Activated naive CD4-positive, alpha-beta T cell treated with anti-CD3 and anti-CD28 coated beads, Interleukin-2, amount 50 U/mL, for 24 hours (primary cell): Measurements from ENCODE around the gene NECTIN1.

ENCODE experiments used
- H3K27ac Mint-ChIP-seq: one replicate; pipeline ENCODE4 v1.8.0; 2021; ENCODE audit warnings: mild to moderate bottlenecking, mixed read lengths
- H3K27me3 Mint-ChIP-seq: one replicate; pipeline ENCODE4 v1.8.0; 2021; ENCODE audit warnings: mixed read lengths
- H3K36me3 Mint-ChIP-seq: one replicate; pipeline ENCODE4 v1.8.0; 2021; ENCODE audit warnings: mixed read lengths
- H3K4me1 Mint-ChIP-seq: one replicate; pipeline ENCODE4 v1.8.0; 2021; ENCODE audit warnings: mixed read lengths
- H3K4me3 Mint-ChIP-seq: one replicate; pipeline ENCODE4 v1.8.0; 2021; ENCODE audit warnings: mild to moderate bottlenecking, mixed read lengths
- H3K9me3 Mint-ChIP-seq: one replicate; pipeline ENCODE4 v1.8.0; 2021; ENCODE audit warnings: mixed read lengths

NECTIN1 gene

DNA sequence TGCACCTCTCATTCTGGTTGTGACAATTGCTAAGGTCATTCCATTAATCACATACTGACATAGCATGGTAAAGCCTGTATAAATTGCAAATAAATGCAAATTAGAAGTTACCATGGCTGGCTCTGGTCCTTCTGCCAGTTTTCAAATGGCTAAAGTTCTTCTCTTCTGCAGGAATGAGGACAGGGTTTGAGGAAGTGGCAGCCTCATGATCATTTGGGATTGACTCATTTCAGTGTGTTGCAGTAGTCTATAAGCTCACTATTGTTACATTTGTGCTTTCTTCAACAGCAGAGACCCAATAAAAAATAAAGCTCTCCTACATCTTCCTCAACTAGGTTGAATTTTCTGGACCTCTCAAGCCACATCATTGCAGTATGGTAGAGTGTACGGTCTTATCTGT is 60.3 kb downstream of the NECTIN1 start:
- H3K4me1 Mint-ChIP-seq, result no peaks in the 10 kb centered on the region
- H3K4me3 Mint-ChIP-seq, result no peak overlapping the region
- no peaks in the 10 kb centered on the region for H3K9me3 Mint-ChIP-seq
- no peaks in the 10 kb centered on the region for H3K27me3 Mint-ChIP-seq
- no peaks in the 10 kb centered on the region for H3K36me3 Mint-ChIP-seq
- no peak overlapping the region for H3K27ac Mint-ChIP-seq

DNA sequence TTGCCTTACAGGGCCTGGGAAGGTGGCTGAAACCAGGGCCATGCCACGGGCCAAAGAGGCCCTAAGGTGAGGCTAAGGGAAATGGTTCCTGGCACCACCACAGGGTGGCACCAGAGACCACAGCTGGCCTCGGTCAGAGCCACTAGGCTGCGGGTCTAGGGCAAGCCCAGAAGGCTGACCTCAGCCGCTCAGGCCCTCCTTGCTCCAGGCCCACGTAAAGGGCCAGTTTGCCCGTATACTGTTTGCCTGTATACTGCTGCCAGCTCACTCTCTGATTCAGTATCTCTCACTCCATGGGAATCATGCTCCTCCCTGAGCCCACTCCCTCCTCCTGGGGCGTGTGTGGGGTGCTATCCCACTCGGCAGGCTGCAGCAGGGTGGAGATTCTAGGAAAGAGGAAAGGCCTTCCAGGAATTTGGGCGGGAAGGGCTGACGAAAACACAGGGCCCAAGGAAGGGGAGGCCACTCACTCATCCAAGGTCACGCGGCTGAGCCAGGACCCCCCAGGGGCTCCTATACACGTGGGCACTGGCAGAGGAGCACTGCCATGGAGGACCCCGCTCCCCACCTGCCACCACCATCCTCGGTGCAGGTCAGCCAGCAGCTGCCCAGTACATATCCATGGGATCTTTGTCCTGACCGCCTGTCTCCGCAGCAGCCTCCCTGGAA is 62.4 kb downstream of the NECTIN1 start:
- H3K4me1 Mint-ChIP-seq, result no peaks in the 10 kb centered on the region
- no peak overlapping the region for H3K4me3 Mint-ChIP-seq
- H3K9me3 Mint-ChIP-seq, result no peaks in the 10 kb centered on the region
- no peaks in the 10 kb centered on the region for H3K36me3 Mint-ChIP-seq
- H3K27ac Mint-ChIP-seq, result no peak overlapping the region
- H3K27me3 Mint-ChIP-seq, result no peaks in the 10 kb centered on the region

- H3K27ac Mint-ChIP-seq, result no peak overlapping the region
- H3K4me1 Mint-ChIP-seq, result no peaks in the 10 kb centered on the region
- H3K4me3 Mint-ChIP-seq, result no peak overlapping the region
- H3K9me3 Mint-ChIP-seq, result no peaks in the 10 kb centered on the region
- H3K27me3 Mint-ChIP-seq, result no peaks in the 10 kb centered on the region
- H3K36me3 Mint-ChIP-seq, result no peaks in the 10 kb centered on the region
Measured at GRCh38 chr11:119666061-119666460, 62.9 kb downstream of the NECTIN1 start.

DNA sequence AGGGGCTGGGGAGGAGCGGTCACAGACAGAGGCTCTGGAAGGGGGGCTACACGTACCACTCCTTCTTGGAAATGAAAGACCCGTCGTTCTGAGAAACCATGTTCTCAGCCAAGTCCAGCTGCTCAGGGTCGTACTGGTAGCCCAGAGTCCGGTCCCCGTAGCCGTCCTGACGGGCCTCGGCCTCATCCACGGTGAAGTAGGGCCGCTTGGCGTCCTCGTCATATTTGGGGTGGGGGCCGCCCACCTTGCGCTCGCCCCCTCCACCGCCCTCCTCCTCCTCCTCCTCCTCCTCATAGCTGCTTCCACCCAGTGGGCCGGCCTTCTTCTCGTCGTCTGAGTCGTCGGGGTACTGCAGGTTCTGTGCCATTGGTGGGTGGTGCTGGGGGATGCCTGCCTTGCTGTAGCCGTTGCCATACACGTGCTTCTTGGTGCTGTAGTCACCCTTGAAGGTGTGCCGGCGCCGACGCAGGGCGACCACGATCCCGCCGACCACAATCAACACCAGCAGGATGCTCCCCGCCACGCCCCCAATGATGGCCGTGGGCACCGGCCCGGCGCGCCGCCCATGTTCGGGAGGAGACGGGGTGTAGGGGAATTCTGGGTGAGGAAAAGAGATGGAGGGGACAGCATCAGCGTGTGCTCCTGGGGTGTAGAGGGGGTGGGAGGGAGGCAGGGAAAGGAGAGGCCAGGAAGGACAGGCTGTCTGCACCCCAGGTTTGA is 64.1 kb downstream of the NECTIN1 start:
- H3K4me3 Mint-ChIP-seq, result no peak overlapping the region
- H3K27me3 Mint-ChIP-seq, result no peaks in the 10 kb centered on the region
- no peaks in the 10 kb centered on the region for H3K36me3 Mint-ChIP-seq
- H3K9me3 Mint-ChIP-seq, result no peaks in the 10 kb centered on the region
- no peak overlapping the region for H3K27ac Mint-ChIP-seq
- H3K4me1 Mint-ChIP-seq, result no peaks in the 10 kb centered on the region

DNA sequence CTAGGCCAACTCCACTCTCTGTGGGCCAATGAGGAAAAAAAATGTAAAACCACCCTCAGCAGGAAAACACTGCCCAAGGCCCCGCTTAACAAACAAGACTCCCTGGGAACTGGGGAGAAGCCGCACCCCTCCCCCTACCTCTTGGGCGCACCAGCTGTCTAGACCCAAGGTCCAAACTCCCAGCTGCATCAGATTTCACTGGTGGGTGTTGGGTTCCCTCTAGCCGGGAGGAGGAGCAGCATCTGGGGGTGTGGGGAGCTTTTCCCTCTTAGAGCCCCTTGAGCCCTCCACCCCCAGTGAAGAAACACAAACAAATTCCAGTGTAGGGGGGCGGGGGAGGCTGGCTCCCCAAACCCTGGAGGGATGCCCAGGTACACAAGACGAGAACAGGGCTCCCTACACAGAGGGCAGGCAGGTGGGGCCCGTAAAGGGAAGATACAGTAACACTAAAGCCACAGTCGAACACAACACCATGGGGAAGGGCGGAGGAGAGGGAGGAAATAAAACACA is 64.9 kb downstream of the NECTIN1 start:
- H3K27me3 Mint-ChIP-seq, result no peaks in the 10 kb centered on the region
- no peak overlapping the region for H3K27ac Mint-ChIP-seq
- H3K4me3 Mint-ChIP-seq, result no peak overlapping the region
- no peaks in the 10 kb centered on the region for H3K9me3 Mint-ChIP-seq
- H3K4me1 Mint-ChIP-seq, result no peaks in the 10 kb centered on the region
- H3K36me3 Mint-ChIP-seq, result no peaks in the 10 kb centered on the region

GRCh38 chr11:119663279-119663678 is 65.7 kb downstream of the NECTIN1 start:
- Mint-ChIP-seq H3K4me3 (no peak overlapping the region), H3K27me3 (no peaks in the 10 kb centered on the region), H3K4me1 (no peaks in the 10 kb centered on the region), H3K9me3 (no peaks in the 10 kb centered on the region), H3K36me3 (no peaks in the 10 kb centered on the region), H3K27ac (no peak overlapping the region)

GRCh38 chr11:119661226-119661625 is 67.8 kb downstream of the NECTIN1 start:
- no peaks in the 10 kb centered on the region for H3K36me3 Mint-ChIP-seq
- peaks cover 1% of the 10 kb centered on the region for H3K27me3 Mint-ChIP-seq
- no peaks in the 10 kb centered on the region for H3K9me3 Mint-ChIP-seq
- H3K27ac Mint-ChIP-seq, result no peak overlapping the region
- no peak overlapping the region for H3K4me3 Mint-ChIP-seq
- H3K4me1 Mint-ChIP-seq, result no peaks in the 10 kb centered on the region

GRCh38 chr11:119659971-119660723 is 68.9 kb downstream of the NECTIN1 start:
- Mint-ChIP-seq H3K4me3 (no peak overlapping the region), H3K36me3 (no peaks in the 10 kb centered on the region), H3K9me3 (no peaks in the 10 kb centered on the region), H3K27ac (no peak overlapping the region), H3K27me3 (peaks cover 1% of the 10 kb centered on the region), H3K4me1 (no peaks in the 10 kb centered on the region)

- H3K27me3 Mint-ChIP-seq, result peaks cover 1% of the 10 kb centered on the region
- no peaks in the 10 kb centered on the region for H3K36me3 Mint-ChIP-seq
- H3K27ac Mint-ChIP-seq, result no peak overlapping the region
- no peaks in the 10 kb centered on the region for H3K9me3 Mint-ChIP-seq
- H3K4me1 Mint-ChIP-seq, result no peaks in the 10 kb centered on the region
- H3K4me3 Mint-ChIP-seq, result no peak overlapping the region
Measured at GRCh38 chr11:119652907-119653659, 75.9 kb downstream of the NECTIN1 start.

GRCh38 chr11:119651802-119652584 is 77.0 kb downstream of the NECTIN1 start:
- Mint-ChIP-seq H3K4me3 (no peak overlapping the region), H3K36me3 (no peaks in the 10 kb centered on the region), H3K4me1 (no peaks in the 10 kb centered on the region), H3K27ac (no peak overlapping the region), H3K27me3 (no peaks in the 10 kb centered on the region), H3K9me3 (no peaks in the 10 kb centered on the region)

DNA sequence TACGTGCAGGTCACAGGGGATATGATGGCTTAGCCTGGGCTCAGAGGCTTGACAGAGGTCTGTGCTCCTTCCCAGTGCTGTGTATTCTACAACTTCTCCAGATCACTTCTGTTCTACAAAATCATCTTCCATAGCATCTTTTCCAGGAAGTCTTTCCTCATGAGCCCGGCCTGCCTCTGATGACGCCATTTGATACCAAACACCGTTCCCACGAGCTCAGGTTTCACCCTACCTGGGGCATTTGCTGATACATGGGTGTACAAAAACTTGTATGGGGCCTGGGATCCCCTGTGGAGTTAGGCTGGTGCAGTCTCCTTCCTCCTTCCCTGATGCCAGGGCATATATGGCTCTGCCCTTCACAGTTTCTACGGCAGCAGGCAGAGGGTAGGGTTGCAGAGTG is 78.7 kb downstream of the NECTIN1 start:
- no peak overlapping the region for H3K27ac Mint-ChIP-seq
- no peaks in the 10 kb centered on the region for H3K36me3 Mint-ChIP-seq
- no peak overlapping the region for H3K4me3 Mint-ChIP-seq
- no peaks in the 10 kb centered on the region for H3K27me3 Mint-ChIP-seq
- H3K4me1 Mint-ChIP-seq, result no peaks in the 10 kb centered on the region
- no peaks in the 10 kb centered on the region for H3K9me3 Mint-ChIP-seq

DNA sequence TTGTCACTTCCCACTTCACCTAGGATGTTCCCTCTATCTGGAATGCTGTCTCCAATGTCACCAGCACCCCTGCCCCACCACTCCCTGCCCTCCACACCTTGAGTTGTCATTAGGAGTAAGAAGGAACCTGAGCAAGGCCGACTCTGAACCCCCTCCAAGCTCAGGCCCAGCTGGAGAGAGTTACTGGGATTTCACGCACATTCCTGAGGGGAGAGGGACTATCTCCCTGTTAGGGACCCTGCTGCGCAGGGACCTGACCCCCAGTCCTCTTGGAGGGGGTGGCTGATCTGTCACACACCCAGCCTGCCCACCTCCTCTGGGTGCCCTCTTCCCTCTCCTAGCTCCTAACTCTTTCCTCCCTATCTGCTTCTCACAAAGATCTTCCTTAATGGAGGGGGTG is 81.7 kb downstream of the NECTIN1 start:
- Mint-ChIP-seq H3K27me3 (no peaks in the 10 kb centered on the region), H3K27ac (no peak overlapping the region), H3K36me3 (no peaks in the 10 kb centered on the region), H3K9me3 (no peaks in the 10 kb centered on the region), H3K4me1 (no peaks in the 10 kb centered on the region), H3K4me3 (no peak overlapping the region)

- H3K9me3 Mint-ChIP-seq, result no peaks in the 10 kb centered on the region
- no peak overlapping the region for H3K4me3 Mint-ChIP-seq
- peaks cover 1% of the 10 kb centered on the region for H3K27me3 Mint-ChIP-seq
Measured at GRCh38 chr11:119645018-119645417, 84.0 kb downstream of the NECTIN1 start.

GRCh38 chr11:119644502-119644901 is 84.5 kb downstream of the NECTIN1 start:
- H3K4me3 Mint-ChIP-seq, result no peak overlapping the region
- H3K4me1 Mint-ChIP-seq, result no peaks in the 10 kb centered on the region
- no peaks in the 10 kb centered on the region for H3K36me3 Mint-ChIP-seq
- peaks cover 1% of the 10 kb centered on the region for H3K27me3 Mint-ChIP-seq
- H3K27ac Mint-ChIP-seq, result no peak overlapping the region
- no peaks in the 10 kb centered on the region for H3K9me3 Mint-ChIP-seq

More at GRCh38 chr11:119645018-119645417, 84.0 kb downstream of the NECTIN1 start:
- H3K36me3 Mint-ChIP-seq, result no peaks in the 10 kb centered on the region
- H3K27ac Mint-ChIP-seq, result no peak overlapping the region
- no peaks in the 10 kb centered on the region for H3K4me1 Mint-ChIP-seq

DNA sequence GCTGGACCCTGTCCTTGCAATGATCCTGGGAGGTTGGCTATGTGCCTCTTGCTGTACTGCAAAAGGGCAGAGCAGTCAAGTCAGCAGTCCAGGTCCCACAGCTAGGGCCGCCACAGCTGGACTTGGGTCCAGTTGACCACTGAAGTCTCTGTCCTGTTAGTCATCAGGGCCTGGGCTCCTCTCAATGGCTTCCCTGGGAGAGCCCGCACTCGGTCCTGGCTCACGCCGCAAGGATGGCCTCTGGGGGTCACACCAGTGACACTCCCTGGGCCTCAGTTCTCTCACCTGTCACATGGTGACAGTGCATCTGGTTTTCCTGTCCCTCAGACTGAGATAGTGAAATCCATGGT is 85.1 kb downstream of the NECTIN1 start:
- Mint-ChIP-seq H3K27me3 (peaks cover 1% of the 10 kb centered on the region), H3K36me3 (no peaks in the 10 kb centered on the region), H3K4me1 (no peaks in the 10 kb centered on the region), H3K9me3 (no peaks in the 10 kb centered on the region), H3K27ac (no peak overlapping the region), H3K4me3 (no peak overlapping the region)
